ENCODE measurements around the gene SF3A2.
"Not testable (repeated sequence)": the region's sequence is repeated elsewhere in the genome, so short reads cannot be mapped to it uniquely, and the experiment has no call there.

SF3A2 gene

DNA sequence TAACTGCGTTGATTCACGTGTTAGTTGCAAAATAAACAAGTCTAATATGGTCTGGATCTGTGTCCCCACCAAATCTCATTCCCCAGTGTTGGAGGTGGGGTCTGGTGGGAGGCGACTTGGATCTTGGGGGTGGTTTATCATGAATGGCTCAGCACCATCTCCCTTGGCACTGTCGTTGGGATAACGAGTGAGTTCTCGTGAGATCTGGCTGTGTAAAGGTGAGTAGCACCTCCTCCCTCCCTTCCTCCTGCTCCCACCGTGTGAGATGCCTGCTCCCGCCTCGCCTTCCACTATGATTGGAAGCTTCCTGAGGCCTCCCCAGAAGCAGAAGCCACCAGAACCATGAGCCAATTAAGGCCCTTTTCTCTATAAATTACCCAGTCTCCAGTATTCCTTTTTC, 40.5 kb downstream of the SF3A2 start:
- no peak for DNase-seq

DNA sequence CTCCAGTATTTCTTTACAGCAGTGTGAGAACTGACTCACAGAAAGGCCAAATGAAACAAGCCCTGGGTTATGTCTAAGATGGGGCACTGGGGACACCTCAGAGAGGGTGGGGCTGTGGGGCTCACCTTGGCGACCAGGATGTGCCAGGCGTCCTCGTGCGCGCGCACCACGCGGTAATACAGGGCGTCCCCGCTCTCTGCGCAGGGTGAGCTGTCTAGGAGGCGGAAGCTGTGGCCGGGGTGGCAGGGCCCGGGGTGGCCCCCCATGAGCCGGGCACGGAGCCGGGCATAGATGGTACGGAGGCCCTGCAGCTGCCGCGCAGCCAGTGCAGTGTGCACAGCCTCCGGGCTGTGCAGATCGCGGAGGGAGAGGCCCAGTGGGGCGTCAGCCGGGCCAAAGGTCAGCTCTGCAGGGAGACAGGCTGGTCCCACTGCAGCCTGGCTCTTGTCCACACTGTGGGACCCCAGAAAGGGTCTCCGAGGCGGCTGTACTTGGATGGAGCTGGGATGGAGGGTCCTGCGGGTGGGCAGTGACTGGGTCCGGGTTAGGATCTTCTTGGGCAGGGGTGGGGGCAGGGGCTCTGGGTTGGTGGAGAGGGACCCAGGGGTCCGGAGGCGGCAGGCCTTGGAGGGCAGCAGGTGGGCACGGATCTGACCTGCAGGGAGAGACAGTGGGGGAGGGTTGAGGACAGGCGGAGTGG, 42.0 kb downstream of the SF3A2 start:
- DNase-seq, result no peak

DNA sequence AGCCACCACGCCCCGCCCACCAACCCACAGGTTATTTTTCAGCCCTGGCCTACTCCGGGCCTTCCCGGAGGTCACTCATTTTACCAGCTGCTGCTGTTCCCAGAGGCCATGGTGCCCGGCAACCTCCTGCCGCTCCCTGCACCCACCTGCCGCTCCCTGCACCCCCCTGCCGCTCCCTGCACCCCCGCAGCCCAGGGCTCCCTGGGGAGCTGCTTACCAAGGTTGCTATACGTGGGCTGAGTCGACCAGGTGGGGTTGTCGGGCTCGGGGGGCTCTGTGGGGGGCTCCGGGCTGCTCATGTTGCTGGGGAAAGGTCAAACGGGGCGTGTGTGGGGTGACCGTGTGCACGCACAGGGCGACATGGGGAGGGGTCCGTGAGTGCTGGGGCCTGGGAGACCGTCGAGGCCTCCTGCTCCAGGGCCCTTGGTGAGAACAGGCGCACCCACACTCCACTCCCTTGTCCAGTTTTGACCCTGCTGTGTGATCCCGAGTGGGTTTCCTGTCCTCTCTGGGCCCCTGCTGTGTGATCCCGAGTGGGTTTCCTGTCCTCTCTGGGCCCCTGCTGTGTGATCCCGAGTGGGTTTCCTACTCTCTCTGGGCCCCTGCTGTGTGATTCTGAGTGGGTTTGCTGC, 44.1 kb downstream of the SF3A2 start:
- no peak for DNase-seq

DNA sequence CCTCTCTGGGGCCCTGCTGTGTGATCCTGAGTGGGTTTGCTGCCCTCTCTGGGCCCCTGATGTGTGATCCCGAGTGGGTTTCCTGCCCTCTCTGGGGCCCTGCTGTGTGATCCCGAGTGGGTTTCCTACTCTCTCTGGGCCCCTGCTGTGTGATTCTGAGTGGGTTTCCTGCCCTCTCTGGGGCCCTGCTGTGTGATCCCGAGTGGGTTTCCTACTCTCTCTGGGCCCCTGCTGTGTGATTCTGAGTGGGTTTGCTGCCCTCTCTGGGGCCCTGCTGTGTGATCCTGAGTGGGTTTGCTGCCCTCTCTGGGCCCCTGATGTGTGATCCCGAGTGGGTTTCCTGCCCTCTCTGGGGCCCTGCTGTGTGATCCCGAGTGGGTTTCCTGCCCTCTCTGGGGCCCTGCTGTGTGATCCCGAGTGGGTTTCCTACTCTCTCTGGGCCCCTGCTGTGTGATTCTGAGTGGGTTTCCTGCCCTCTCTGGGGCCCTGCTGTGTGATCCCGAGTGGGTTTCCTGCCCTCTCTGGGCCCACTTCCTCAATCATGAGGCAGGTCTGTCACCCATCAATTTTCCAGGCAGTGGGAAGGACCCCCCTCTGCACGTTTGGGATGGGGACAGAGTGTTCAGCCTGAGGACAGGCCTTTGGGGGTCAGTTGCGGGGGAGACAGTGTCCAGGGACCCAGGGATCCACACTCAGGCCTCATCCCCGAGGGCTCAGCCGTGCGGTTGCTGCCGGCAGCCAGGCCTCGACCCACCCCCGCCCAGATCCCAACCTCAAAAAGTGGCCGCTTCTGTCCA, 44.8 kb downstream of the SF3A2 start:
- not testable (repeated sequence) for DNase-seq

DNA sequence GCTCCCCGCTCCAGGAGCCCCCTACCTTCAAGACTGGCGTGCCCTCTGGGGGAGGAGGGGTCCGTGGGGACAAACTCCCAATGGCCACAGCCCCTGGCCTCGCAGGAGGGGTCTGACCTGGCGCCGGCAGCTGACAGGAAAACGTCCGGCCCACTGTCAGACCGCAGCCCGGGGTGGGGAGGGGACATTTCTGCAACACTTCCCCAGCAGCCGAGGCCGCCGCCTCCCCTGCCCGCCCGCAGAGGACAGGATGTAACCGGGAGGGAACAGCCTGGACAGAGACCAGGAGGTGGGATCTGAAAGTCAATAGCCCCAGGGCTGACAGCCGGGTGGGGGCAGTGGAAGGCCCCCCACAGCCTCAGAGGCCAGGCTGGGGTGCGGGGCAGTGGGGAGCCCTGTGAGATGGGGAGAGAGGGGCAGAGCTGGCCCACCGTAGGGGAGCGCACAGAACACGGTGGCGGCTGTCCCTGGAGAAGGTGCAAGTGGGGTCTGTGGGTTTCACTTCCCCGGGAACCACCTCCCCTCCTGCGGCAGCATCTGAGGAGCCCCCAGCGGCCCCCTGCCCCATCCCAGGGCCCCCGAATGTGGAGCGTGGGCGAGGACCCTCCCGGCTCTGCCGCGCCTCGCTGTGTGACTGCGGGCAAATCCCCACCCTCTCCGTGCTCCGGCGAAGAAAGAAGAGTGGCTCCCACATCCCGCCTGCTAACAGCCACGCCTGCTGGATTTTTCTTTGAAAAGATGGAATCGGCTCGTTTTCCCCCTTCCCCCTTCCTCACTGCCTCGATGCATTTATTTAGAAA, 45.6 kb downstream of the SF3A2 start, which contains the start of gene PEAK3:
Gene PEAK3 (minus strand): TSS at position 114 of the 800 bp plus-strand sequence. CDS start 1,244 bp downstream, outside the sequence.
- peak; percentile 29 for DNase-seq

DNA sequence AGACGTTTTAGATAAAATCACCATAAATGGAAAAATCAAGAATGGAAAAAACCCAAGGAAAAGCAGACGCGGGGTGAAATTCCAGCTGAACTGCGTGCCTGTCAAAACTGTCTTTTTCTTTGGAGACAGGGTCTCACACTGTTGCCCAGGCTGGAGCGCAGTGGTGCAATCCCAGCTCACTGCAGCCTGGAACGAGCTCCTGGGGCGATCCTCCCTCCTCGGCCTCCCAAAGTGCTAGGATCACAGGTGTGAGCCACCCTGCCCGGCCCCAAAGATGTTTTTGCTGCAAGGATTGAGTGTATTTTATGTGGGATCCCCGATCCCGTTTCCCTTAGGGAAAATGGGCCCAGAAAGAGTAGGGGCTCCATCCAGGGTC, 46.2 kb downstream of the SF3A2 start:
- no peak for DNase-seq

DNA sequence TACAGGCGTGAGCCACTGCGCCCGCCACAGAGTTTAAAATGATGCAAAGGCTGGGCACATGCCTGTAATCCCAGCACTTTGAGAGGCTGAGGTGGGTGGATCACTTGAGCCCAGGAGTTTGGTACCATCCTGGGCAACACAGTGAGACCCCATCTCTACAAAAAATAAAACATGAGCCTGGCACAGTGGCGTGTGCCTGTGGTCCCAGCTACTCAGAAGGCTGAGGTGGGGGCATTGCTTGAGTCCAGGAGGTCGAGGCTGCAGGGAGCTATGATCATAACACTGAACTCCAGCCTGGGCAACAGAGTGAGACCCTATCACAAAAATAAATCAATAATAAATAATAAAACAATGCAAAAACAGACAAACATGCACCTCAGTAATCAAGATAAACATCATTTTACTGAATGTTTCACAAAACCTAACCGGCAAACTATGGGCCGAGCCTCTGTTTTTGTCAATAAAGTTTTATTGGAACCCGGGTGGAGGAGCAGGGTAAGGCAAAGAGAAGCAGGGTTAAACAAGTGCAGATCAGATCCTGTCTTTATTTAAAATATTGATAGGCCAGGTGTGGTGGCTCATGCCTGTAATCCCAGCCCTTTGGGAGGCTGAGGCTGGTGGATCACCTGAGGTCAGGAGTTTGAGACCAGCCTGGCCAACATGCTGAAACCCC, 47.3 kb downstream of the SF3A2 start:
- no peak for DNase-seq

DNA sequence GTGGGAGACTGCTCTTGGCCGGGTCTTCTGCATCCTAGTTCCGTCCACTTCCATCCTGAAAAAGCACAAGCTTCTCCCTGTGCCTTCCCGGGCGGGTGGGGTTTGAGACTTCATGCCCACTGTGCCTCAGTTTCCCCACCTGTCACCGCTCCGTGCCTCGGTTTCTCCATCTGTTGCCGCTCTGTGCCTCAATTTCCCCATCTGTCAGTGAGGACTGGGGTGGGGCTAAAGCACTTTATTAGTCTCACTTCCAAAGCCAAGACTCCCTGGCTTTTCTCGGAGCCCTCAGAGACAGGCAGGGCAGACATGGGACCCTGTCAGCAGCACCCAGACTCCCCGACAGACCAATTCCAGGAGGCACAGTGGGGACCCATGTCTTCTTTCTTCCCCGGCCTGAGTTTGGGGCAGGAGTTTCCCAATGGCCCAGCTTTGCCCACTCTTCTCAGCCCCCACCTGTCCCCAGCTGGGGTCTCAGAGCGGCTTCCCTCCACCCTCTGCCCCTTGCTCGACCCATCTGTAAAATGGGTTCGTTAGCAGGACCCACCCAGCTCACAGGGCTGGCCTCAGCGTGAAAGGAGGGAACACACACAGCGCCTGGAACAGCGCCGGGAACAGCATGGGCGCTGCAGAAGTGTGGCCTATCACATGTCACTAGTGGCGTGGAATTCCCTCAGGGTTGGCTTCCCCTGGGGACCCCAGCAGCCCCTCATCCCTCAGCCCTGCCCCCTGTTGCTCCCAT, 49.9 kb downstream of the SF3A2 start:
- DNase-seq, result no peak

DNA sequence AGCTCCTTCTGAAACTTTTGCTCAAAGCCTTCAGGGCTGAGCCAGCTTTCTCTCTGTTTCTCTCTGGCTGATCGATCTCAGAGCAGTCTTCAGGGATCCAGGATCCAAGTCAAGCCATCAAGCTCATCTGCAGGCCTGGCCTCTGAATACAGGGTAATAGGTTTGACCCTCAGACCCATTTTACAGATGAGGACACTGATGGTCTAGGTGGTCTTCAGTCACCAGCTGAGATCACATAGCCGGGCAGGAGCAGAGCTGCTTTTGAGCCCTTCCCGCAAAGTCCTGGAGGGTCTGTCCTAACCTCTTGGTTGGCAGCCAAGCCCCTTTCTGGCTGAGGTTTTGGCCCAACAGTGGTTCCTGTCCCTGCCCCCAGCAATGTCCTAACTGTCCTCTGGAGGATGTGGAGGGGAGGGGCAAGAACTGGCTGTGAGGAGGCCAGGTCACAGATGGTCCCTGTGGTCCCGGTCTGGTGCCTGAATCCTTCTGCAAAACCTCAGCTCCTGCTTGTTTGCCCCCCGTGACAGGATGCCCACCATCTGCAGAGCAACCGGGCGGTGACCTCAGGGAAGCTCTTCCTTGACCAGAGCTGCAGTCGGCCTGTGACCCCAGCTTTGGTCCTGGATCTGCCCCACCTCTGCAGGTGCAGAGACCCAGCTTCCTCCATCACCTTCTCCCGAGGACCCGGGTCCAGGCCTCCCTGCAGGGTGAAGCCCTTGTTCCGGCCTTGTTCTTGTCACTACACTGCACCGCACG, 51.1 kb downstream of the SF3A2 start:
- DNase-seq, result no peak

DNA sequence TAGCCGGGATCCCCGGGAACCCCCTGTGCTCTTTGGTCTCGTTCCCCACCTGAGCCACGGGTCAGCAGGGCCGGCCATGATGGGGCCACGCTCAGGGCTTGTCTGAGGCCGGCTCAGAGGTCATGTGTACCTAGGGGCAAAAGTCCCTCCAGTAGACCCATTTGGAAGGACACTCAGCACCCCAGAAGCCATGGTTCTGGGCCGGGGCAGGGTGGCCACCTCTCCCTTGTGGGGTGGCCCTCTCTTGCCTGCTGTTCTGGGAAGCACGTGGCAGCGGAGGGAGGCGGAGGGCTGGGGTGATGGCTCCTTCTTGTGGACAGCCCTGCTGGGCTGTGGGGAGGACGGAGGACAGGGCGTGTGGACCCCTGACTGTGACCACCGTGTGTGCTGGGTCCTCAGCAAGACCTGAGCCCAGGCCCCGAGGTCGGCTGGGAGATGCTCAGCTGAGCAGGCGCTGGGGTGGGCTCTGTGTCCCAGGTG, 51.8 kb downstream of the SF3A2 start:
- DNase-seq, result no peak

DNA sequence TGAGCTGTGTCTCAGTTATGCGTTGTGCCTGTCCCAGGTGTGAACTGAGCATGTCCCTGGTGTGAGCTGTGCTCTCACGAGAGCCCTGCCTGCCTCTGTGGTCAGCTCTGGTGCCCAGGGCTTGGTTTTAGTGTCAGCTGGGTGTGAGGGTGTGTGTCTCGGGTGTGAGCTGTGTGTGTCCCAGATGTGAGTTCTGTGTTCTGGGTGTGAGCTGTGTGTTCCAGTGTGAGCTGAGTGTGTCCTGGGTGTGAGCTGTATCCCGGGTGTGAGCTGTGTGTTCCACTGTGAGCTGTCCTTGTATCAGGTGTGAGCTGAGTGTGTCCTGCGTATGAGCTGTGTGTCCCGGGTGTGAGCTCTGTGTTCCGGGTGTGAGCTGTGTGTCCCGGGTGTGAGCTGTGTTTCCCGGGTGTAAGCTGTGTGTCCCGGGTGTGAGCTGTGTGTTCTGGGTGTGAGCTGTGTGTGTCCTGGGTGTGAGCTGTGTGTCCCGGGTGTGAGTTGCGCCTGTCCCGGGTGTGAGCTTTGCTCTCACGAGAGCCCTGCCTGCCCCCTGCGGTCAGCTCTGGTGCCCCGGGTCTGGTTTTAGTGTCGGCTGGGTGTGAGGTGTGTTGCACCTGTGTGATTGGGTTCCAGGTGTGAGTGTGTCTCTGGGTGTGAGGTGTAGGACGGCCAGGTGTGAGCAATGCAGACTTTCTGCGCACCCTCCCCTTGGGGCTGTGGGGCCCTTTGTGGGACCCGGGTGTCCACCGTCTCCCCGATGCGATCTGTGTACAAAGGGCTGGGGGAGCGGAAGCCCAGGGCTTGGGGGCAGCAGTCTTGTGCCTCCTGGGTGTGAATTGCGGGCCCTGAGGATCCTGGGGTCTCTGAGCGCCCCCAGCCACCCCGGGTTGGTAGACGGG, 52.4 kb downstream of the SF3A2 start:
- no peak for DNase-seq

DNA sequence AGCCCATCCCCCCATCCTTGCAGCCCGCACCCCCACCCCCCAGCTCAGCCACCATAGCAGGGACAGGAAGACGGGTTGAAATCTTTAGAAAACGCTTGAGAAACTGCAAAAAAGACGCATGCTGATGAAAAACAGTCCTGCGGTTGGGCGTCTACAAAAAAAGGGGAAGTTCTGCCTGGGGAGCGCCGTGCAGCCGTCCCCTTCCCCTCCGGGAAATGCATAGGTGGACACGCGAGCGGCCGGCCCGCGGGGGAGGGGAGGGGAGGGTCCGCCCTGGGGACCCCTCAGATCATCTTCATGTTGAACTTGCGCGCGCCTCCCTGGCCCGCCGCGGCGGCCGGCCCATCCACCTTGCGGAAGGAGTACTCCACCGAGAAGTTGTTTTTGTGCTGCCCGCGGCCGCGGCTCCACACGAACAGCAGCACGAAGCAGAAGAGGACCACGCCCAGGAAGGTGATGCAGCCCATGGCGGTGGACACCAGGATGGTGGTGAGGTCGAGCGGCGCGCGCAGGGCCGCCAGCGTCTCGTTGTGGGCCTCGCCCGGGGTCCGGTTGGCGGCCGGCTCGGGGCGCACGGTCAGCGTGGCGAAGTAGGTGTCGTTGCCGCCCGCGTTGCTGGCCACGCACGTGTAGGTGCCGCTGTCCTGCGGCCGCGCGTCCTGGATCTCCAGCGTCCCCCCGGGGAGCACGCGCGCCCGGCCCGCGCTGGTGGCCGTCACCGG, 53.3 kb downstream of the SF3A2 start:
- DNase-seq, result peak; percentile 60

DNA sequence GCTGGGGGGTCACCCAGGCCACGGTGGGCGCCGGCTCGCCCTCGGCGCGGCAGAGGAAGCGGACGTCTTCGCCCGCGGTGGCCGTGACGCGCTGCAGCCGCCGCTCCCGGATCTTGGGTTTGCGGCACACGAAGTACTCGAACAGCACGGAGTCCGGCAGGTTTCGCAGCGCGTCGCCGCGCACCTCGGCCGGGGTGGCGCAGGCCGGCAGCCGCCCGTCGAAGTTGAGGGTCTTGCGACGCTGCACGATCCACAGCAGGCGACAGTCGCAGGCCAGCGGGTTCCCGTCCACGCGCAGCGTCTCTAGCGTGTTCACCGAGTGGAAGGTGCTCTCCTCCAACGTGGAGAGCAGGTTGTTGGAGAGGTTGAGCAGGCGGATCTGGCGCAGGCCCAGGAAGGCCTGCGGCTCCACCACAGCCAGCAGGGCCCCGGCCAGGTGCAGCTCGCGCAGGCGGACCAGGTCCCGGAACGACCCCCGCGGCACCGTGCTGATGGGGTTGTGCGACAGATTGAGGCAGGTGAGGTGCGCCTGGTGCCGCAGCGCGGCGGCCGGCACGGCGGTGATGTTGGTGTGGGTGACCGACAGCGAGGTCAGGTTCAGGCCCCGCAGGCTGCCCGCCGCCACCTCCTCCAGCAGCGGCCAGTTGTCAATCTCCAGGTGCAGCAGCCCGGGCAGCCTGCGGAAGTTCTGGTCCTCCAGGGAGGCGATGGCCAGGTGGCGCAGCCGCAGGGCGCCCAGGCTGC, 54.0 kb downstream of the SF3A2 start:
- DNase-seq, result no peak

DNA sequence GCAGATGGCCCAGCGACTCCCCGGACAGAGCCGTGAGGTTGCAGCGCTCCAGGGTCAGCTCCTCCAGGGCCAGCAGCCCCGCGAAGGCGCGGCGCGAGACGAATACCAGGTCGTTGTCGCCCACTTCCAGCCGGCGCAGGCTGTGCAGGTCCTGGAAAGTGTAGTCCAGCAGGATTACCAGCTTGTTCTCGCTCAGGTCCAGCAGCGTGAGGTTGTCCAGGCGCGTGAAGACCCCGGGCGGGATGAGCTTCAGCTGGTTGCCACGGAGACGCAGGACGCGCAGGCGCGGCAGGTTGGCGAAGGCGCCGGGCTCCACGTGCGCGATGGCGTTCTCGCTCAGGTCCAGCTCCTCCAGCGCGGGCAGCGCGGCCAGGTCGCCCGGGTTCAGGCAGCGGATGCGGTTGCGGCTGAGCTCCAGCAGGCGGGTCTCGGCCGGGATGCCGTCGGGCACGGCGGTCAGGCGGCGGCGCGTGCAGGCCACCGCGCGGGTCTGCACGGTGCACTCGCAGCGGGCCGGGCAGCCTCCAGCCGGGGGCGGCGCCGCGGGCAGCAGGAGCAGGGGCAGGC, 54.6 kb downstream of the SF3A2 start:
- no peak for DNase-seq

DNA sequence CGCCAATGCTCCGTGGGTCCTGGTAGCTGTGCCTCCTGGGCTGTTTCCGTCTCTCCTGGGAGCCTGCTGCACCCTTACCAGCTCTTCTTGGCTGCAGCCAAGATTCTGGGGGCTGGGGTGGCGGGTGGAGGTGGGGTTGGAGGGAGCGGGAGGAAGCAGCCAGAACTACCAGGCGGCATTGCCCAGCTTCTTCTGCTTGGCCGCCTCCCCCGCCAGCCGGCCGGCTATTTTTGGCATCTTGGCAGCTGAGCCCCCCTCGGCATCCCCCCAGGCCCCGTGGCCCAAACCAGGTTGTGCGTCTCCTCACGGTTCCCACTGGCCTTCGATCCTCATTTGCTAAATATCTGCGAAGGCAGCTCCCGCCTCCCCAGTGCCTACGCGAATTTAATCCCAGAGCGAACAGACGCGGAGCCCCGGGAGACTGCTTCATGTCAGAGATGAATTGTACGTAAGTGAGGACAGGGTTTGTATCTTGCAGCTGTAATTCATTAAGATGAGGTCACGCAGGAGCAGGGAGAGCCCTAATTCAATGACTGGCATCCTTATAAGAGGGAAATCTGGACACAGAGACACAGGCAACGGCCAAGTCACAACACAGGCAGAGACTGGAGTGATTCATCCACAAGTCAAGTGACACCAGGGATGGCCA, 58.2 kb downstream of the SF3A2 start:
- DNase-seq, result no peak

DNA sequence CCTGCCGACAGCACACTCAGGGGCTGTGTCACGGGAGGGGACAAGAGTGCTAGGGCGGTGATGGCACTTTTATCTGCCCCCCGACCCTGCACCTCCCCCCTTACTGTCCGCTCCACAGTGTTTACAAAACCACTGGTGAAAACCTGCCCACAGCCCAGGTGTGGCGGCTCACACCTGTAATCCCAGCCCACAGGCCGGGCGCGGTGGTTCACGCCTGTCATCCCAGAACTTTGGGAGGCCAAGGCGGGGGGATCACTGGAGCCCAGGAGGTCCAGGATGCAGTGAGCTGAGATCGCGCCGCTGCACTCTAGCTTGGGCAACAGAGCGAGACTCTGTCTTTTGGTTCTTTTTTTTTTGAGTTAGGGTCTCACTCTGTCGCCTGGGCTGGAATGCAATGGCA, 59.5 kb downstream of the SF3A2 start:
- no peak for DNase-seq
